HFFc6 (cell line): ENCODE measurements around the gene TIGD6. TPM values are rescaled to one million over a fixed set of nuclear protein-coding genes. Genes with fewer than 3 reads are reported as not detected.
A peak's percentile ranks its signal among the peaks of the same experiment; 100 is the strongest.

Experiments
- DNase-seq: peaks from one replicate; pipeline ENCODE4 v3.0.0-alpha.2; 2018
- H3K27ac Mint-ChIP-seq: 2 replicates; pipeline ENCODE4 v1.8.0; 2020; ENCODE audit warnings: mild to moderate bottlenecking, mixed read lengths
- H3K27me3 Mint-ChIP-seq: 2 replicates; pipeline ENCODE4 v1.8.0; 2021; ENCODE audit warnings: mild to moderate bottlenecking, moderate library complexity, mixed read lengths; ENCODE audit not compliant: insufficient read depth
- H3K36me3 Mint-ChIP-seq: 2 replicates; pipeline ENCODE4 v1.8.0; 2021; ENCODE audit warnings: low read depth, mixed read lengths
- H3K4me1 Mint-ChIP-seq: 2 replicates; pipeline ENCODE4 v1.8.0; 2020; ENCODE audit warnings: low read depth, mixed read lengths
- H3K4me3 Mint-ChIP-seq: 2 replicates; pipeline ENCODE4 v1.8.0; 2020; ENCODE audit warnings: mild to moderate bottlenecking, moderate library complexity, mixed read lengths
- H3K9me3 Mint-ChIP-seq: 2 replicates; pipeline ENCODE4 v1.8.0; 2020; ENCODE audit warnings: mild to moderate bottlenecking, mixed read lengths
- CTCF ChIP-seq: fragments of 200-600 bp; sonication (generic); IDR thresholded peaks from 2 replicates; pipeline ENCODE4 v1.5.0; 2021; ENCODE audit warnings: antibody characterized with exemption, mild to moderate bottlenecking
- long read RNA-seq: library from polyadenylated mRNA; unstranded; transcript quantifications from one replicate; pipeline ENCODE4 v2.0.0, GENCODE V29; 2019
- total RNA-seq, 6 experiments: library from RNA; stranded (reverse); fragmentation: NEBNext Ultra II Directional; extraction: Animal tissue kit (Norgen Biotek cat#: 25700); gene quantifications; 2 replicates in 1 of 6; 3 replicates in 5 of 6; pipeline ENCODE4 v1.2.3, GENCODE V29; 2021

The TIGD6 gene
- total RNA-seq: 1 to 10 TPM; 6.6 to 7.5 (median 7.2) TPM
- long read RNA-seq, full-length matches to known transcripts: 4 of 8 reads
- long read RNA-seq, partial matches to known transcripts: 1 of 8 reads
- long read RNA-seq, other reads (novel, unspliced or antisense): 3 of 8 reads

- peak within 1 kb of the TSS; percentile 88 for H3K4me3 Mint-ChIP-seq
- peak; percentile 94 for DNase-seq
- H3K27me3 Mint-ChIP-seq: peaks cover 2% of the 10 kb centered on the region; the same call in 1 of the 2 replicates
- H3K9me3 Mint-ChIP-seq: no peaks in the 10 kb centered on the region; the same call in 1 of the 2 replicates
- H3K36me3 Mint-ChIP-seq: peaks cover 43% of the 10 kb centered on the region
- TF ChIP-seq CTCF: peak; percentile 37
- peak within 1 kb of the TSS; percentile 95 for H3K27ac Mint-ChIP-seq
- peaks cover 56% of the 10 kb centered on the region for H3K4me1 Mint-ChIP-seq
These were observed at the start of gene TIGD6, which contains the start of gene HMGXB3 for GRCh38 chr5:150000256-150000989. TSS of gene TIGD6 (minus strand) at chr5:150000654. CDS start at chr5:149996348, 4,306 bp downstream. TSS of gene HMGXB3 (plus strand) at chr5:150000739. CDS start at chr5:150004853, 4,114 bp downstream.

- Mint-ChIP-seq H3K4me3 (no peak overlapping the region), H3K4me1 (peaks cover 62% of the 10 kb centered on the region), H3K27me3 (peaks cover 2% of the 10 kb centered on the region), H3K9me3 (no peaks in the 10 kb centered on the region), H3K36me3 (peaks cover 71% of the 10 kb centered on the region), H3K27ac (no peak overlapping the region)
- no peak for TF ChIP-seq CTCF
- DNase-seq: no peak
These were observed 45.6 kb upstream of the TIGD6 start for GRCh38 chr5:150046031-150046430.

DNA sequence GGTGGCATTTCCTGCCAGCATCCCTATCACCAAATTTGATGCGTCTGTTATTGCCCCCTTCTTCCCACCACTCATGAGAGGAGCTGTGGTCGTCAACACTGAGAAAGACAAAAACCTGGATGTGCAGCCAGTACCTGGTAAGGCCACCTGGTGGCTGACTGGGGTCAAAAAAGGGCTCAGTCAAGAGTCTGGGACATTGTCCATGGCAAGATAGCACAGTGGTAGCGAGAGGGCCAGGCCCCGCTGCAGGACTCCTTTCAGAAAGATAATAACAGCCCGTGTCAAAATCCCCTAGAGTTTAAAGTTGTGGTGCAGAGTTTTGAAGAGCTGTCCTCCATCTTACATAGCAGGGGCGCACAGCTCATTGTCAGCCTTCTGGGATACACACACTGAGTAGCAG lies 45.1 kb upstream of the TIGD6 start:
- no peak overlapping the region for H3K27ac Mint-ChIP-seq
- DNase-seq: no peak
- peaks cover 57% of the 10 kb centered on the region for H3K4me1 Mint-ChIP-seq
- H3K36me3 Mint-ChIP-seq: peaks cover 71% of the 10 kb centered on the region
- peak; percentile 48 for TF ChIP-seq CTCF
- H3K4me3 Mint-ChIP-seq: no peak overlapping the region
- peaks cover 2% of the 10 kb centered on the region for H3K27me3 Mint-ChIP-seq
- no peaks in the 10 kb centered on the region for H3K9me3 Mint-ChIP-seq

- peak overlapping the region; percentile 74; the same call in 1 of the 2 replicates for H3K27ac Mint-ChIP-seq
- no peak overlapping the region for H3K4me3 Mint-ChIP-seq
- no peak for DNase-seq
- H3K4me1 Mint-ChIP-seq: peaks cover 49% of the 10 kb centered on the region
- H3K36me3 Mint-ChIP-seq: peaks cover 68% of the 10 kb centered on the region
- H3K27me3 Mint-ChIP-seq: peaks cover 2% of the 10 kb centered on the region
- no peaks in the 10 kb centered on the region for H3K9me3 Mint-ChIP-seq
- no peak for TF ChIP-seq CTCF
These were observed 44.3 kb upstream of the TIGD6 start for GRCh38 chr5:150044712-150045111.

- H3K36me3 Mint-ChIP-seq: peaks cover 67% of the 10 kb centered on the region
- TF ChIP-seq CTCF: no peak
- peak overlapping the region; percentile 43; the same call in 1 of the 2 replicates for H3K4me3 Mint-ChIP-seq
- H3K27me3 Mint-ChIP-seq: peaks cover 2% of the 10 kb centered on the region
- peak; percentile 32 for DNase-seq
- H3K9me3 Mint-ChIP-seq: no peaks in the 10 kb centered on the region
- H3K27ac Mint-ChIP-seq: peak overlapping the region; percentile 74
- peaks cover 48% of the 10 kb centered on the region for H3K4me1 Mint-ChIP-seq
These were observed 43.9 kb upstream of the TIGD6 start for GRCh38 chr5:150044329-150044681.
